HEK293T (cell line): ENCODE measurements around the gene LDHD.

Experiments
- CTCF ChIA-PET: fragments of 350-600 bp; formaldehyde crosslinking; extraction: SDS; loops from one replicate; lab custom pipeline; 2021; ENCODE audit warnings: antibody characterized with exemption, inconsistent platforms; lab: Yijun Ruan, JAX
- POLR2A ChIA-PET: fragments of 350-600 bp; formaldehyde crosslinking; extraction: SDS; loops from one replicate; lab custom pipeline; 2020; ENCODE audit warnings: antibody characterized with exemption, inconsistent platforms; lab: Yijun Ruan, JAX
- DNase-seq: peaks from one replicate; pipeline ENCODE4 v3.0.0; 2012; ENCODE audit warnings: mixed read lengths; ENCODE audit errors: extremely low spot score
- ARNT ChIP-seq: fragments of 450-650 bp; IDR thresholded peaks from 2 replicates; pipeline ENCODE4 v1.6.1; 2017; ENCODE audit warnings: mild to moderate bottlenecking
- BHLHE40 ChIP-seq: fragments of 450-650 bp; IDR thresholded peaks from 2 replicates; pipeline ENCODE4 v1.6.1; 2016; ENCODE audit warnings: mild to moderate bottlenecking, moderate library complexity, borderline replicate concordance
- CTBP1 ChIP-seq: fragments of 450-650 bp; IDR thresholded peaks from 2 replicates; pipeline ENCODE4 v1.6.1; 2016; ENCODE audit warnings: borderline replicate concordance
- ELF4 ChIP-seq: fragments of 450-650 bp; IDR thresholded peaks from 2 replicates; pipeline ENCODE4 v1.6.1; 2017; ENCODE audit warnings: antibody characterized with exemption
- FOXA1 ChIP-seq: fragments of 450-650 bp; IDR thresholded peaks from 2 replicates; pipeline ENCODE4 v1.6.1; 2016; ENCODE audit warnings: mild to moderate bottlenecking
- FOXK2 ChIP-seq: fragments of 450-650 bp; IDR thresholded peaks from 2 replicates; pipeline ENCODE4 v1.6.1; 2016; ENCODE audit warnings: mild to moderate bottlenecking
- FOXM1 ChIP-seq: fragments of 450-650 bp; IDR thresholded peaks from 2 replicates; pipeline ENCODE4 v1.6.1; 2017; ENCODE audit warnings: mild to moderate bottlenecking, borderline replicate concordance
- HDGF ChIP-seq: fragments of 450-650 bp; IDR thresholded peaks from 2 replicates; pipeline ENCODE4 v1.6.1; 2017; ENCODE audit warnings: antibody characterized with exemption, borderline replicate concordance
- L3MBTL2 ChIP-seq: fragments of 450-650 bp; conservative IDR thresholded peaks from 2 replicates; pipeline ENCODE4 v1.6.1; 2016; ENCODE audit warnings: mild to moderate bottlenecking
- LEF1 ChIP-seq: fragments of 450-650 bp; IDR thresholded peaks from 2 replicates; pipeline ENCODE4 v1.6.1; 2017; ENCODE audit warnings: mild to moderate bottlenecking, borderline replicate concordance
- NFRKB ChIP-seq: fragments of 450-650 bp; IDR thresholded peaks from 2 replicates; pipeline ENCODE4 v1.6.1; 2016; ENCODE audit warnings: mild to moderate bottlenecking, moderate library complexity
- PKNOX1 ChIP-seq: fragments of 450-650 bp; IDR thresholded peaks from 2 replicates; pipeline ENCODE4 v1.6.1; 2016
- SP1 ChIP-seq: fragments of 450-650 bp; IDR thresholded peaks from 2 replicates; pipeline ENCODE4 v1.6.1; 2017
- SUZ12 ChIP-seq: fragments of 450-650 bp; IDR thresholded peaks from 2 replicates; pipeline ENCODE4 v1.6.1; 2016; ENCODE audit warnings: mild to moderate bottlenecking
- TARDBP ChIP-seq: fragments of 450-650 bp; IDR thresholded peaks from 2 replicates; pipeline ENCODE4 v1.6.1; 2016
- ZNF384 ChIP-seq: fragments of 450-650 bp; IDR thresholded peaks from 2 replicates; pipeline ENCODE4 v1.6.1; 2016

The LDHD gene

GRCh38 chr16:75118943-75119539 is 2.5 kb upstream of the LDHD start:
- ChIA-PET POLR2A (no interaction called here), CTCF (no interaction called here)
- no peak for TF ChIP-seq CTBP1
- DNase-seq, result no peak

GRCh38 chr16:75116911-75117245 is 298 bp upstream of the LDHD start:
- CTCF ChIA-PET, result no interaction called here
- POLR2A ChIA-PET, result no interaction called here
- no peak for DNase-seq
- TF ChIP-seq TARDBP (no peak), FOXK2 (no peak)

GRCh38 chr16:75114946-75115825 is 1.4 kb downstream of the LDHD start:
- POLR2A ChIA-PET, result no interaction called here
- DNase-seq, result no peak
- CTCF ChIA-PET, result no interaction called here
- TF ChIP-seq FOXM1 (no peak), ZNF384 (no peak), PKNOX1 (no peak), BHLHE40 (no peak), HDGF (no peak), ARNT (no peak), ELF4 (no peak), FOXA1 (no peak), NFRKB (no peak), FOXK2 (no peak), LEF1 (no peak), TARDBP (no peak), CTBP1 (no peak), SP1 (no peak)

GRCh38 chr16:75114179-75114945 is 2.2 kb downstream of the LDHD start:
- TF ChIP-seq SUZ12 (no peak), CTBP1 (no peak), ELF4 (no peak), TARDBP (no peak)
- ChIA-PET CTCF (no interaction called here), POLR2A (no interaction called here)
- DNase-seq, result no peak

- TF ChIP-seq L3MBTL2, result no peak
- no peak for TF ChIP-seq TARDBP
- no peak for TF ChIP-seq HDGF
- no peak for TF ChIP-seq ELF4
- no peak for TF ChIP-seq SP1
- no peak for TF ChIP-seq PKNOX1
- TF ChIP-seq LEF1, result no peak
- TF ChIP-seq FOXA1, result no peak
- TF ChIP-seq FOXM1, result no peak
- TF ChIP-seq SUZ12, result no peak
- TF ChIP-seq FOXK2, result no peak
- TF ChIP-seq ZNF384, result no peak
- ChIA-PET POLR2A (no interaction called here), CTCF (interaction anchor here (4.4 kb wide), 1 partner anchor 115 kb away, joined by 37 read pairs; the partner anchor contains the start of gene ZNRF1)
- DNase-seq, result no peak
Observed at GRCh38 chr16:75113541-75114121, 2.9 kb downstream of the LDHD start.

GRCh38 chr16:75112734-75113491 is 3.7 kb downstream of the LDHD start:
- ChIA-PET POLR2A (no interaction called here), CTCF (interaction anchor here (4.4 kb wide), 1 partner anchor 115 kb away, joined by 37 read pairs; the partner anchor contains the start of gene ZNRF1)
- DNase-seq, result no peak
- TF ChIP-seq BHLHE40, result no peak
- no peak for TF ChIP-seq FOXK2
- TF ChIP-seq CTBP1, result no peak
- TF ChIP-seq L3MBTL2, result no peak
- no peak for TF ChIP-seq PKNOX1
- no peak for TF ChIP-seq ZNF384
- no peak for TF ChIP-seq FOXA1
- TF ChIP-seq HDGF, result no peak
- no peak for TF ChIP-seq ARNT
- no peak for TF ChIP-seq FOXM1
- TF ChIP-seq SUZ12, result no peak
- TF ChIP-seq SP1, result no peak
- no peak for TF ChIP-seq TARDBP
- no peak for TF ChIP-seq NFRKB
- no peak for TF ChIP-seq ELF4
- no peak for TF ChIP-seq LEF1
